HEK293 (cell line): ENCODE measurements around the gene CDADC1.
A peak's percentile ranks its signal among the peaks of the same experiment; 100 is the strongest.

ENCODE experiments used
- CTCF ChIA-PET: fragments of 350-600 bp; formaldehyde crosslinking; extraction: SDS; loops from one replicate; lab custom pipeline; 2021; ENCODE audit warnings: antibody characterized with exemption; lab: Yijun Ruan, JAX
- POLR2A ChIA-PET: fragments of 300-600 bp; formaldehyde crosslinking; extraction: SDS; loops from one replicate; lab custom pipeline; 2020; ENCODE audit warnings: antibody characterized with exemption, inconsistent platforms; lab: Yijun Ruan, JAX
- H3K27ac ChIP-seq: fragments of 200-500 bp; sonication (Bioruptor generic); 2 replicates; pipeline ENCODE4 v1.5.1; 2014; ENCODE audit warnings: low read depth, low read length, control low read depth, inconsistent platforms; ENCODE audit errors: extremely low read depth
- H3K36me3 ChIP-seq, 2 experiments: fragments of 200-500 bp in 1 of 2; sonication (Bioruptor generic) in 1 of 2; 1 replicate in 1 of 2; 2 replicates in 1 of 2; pipeline ENCODE4 v1.5.1; 2014 to 2017; ENCODE audit warnings: inconsistent platforms in 2 of 2, low read length in 2 of 2; ENCODE audit not compliant: control insufficient read depth in 2 of 2, insufficient read depth in 1 of 2
- H3K4me1 ChIP-seq: fragments of 200-500 bp; sonication (Bioruptor generic); 2 replicates; pipeline ENCODE4 v1.5.1; 2014; ENCODE audit warnings: mild to moderate bottlenecking, low read length, inconsistent platforms; ENCODE audit not compliant: control insufficient read depth, insufficient read depth
- H3K4me3 ChIP-seq: 2 replicates; pipeline ENCODE4 v1.5.1; 2011; ENCODE audit warnings: low read depth, mild to moderate bottlenecking, control low read depth, low read length, moderate library complexity
- H3K9me3 ChIP-seq: fragments of 200-500 bp; sonication (Bioruptor generic); 2 replicates; pipeline ENCODE4 v1.5.1; 2014; ENCODE audit warnings: low read depth, low read length, inconsistent platforms; ENCODE audit not compliant: control insufficient read depth, insufficient read depth
- HOXC10 ChIP-seq: sonication (generic); formaldehyde crosslinking; IDR thresholded peaks from 2 replicates; pipeline ENCODE4 v1.8.1; 2023; ENCODE audit warnings: mild to moderate bottlenecking, missing genetic modification reagents
- KLF7 ChIP-seq: fragments of 450-650 bp; formaldehyde crosslinking; IDR thresholded peaks from 2 replicates; pipeline ENCODE4 v1.5.1; 2016; ENCODE audit warnings: missing biosample characterization, missing genetic modification characterization, borderline replicate concordance
- KLF8 ChIP-seq: fragments of 450-650 bp; formaldehyde crosslinking; IDR thresholded peaks from 2 replicates; pipeline ENCODE4 v1.5.1; 2016; ENCODE audit warnings: missing biosample characterization, missing genetic modification characterization
- OSR2 ChIP-seq: fragments of 450-650 bp; formaldehyde crosslinking; IDR thresholded peaks from 2 replicates; pipeline ENCODE4 v1.5.1; 2016; ENCODE audit warnings: missing biosample characterization, missing genetic modification characterization
- ZBTB48 ChIP-seq: fragments of 450-650 bp; formaldehyde crosslinking; IDR thresholded peaks from 2 replicates; pipeline ENCODE4 v1.5.1; 2016; ENCODE audit warnings: missing biosample characterization, missing genetic modification characterization
- ZEB2 ChIP-seq: fragments of 450-650 bp; formaldehyde crosslinking; IDR thresholded peaks from 2 replicates; pipeline ENCODE4 v1.5.1; 2016; ENCODE audit warnings: missing biosample characterization, missing genetic modification characterization
- ZNF121 ChIP-seq: fragments of 450-650 bp; formaldehyde crosslinking; IDR thresholded peaks from 2 replicates; pipeline ENCODE4 v1.5.1; 2016; ENCODE audit warnings: missing biosample characterization, missing genetic modification characterization
- ZNF16 ChIP-seq: fragments of 450-650 bp; formaldehyde crosslinking; IDR thresholded peaks from 2 replicates; pipeline ENCODE4 v1.5.1; 2016; ENCODE audit warnings: low read depth, missing biosample characterization, missing genetic modification characterization
- ZNF175 ChIP-seq: fragments of 450-650 bp; formaldehyde crosslinking; IDR thresholded peaks from 2 replicates; pipeline ENCODE4 v1.5.1; 2016; ENCODE audit warnings: missing biosample characterization, missing genetic modification characterization
- ZNF2 ChIP-seq: fragments of 450-650 bp; formaldehyde crosslinking; IDR thresholded peaks from 2 replicates; pipeline ENCODE4 v1.5.1; 2016; ENCODE audit warnings: missing biosample characterization, missing genetic modification characterization
- ZNF214 ChIP-seq: fragments of 450-650 bp; formaldehyde crosslinking; IDR thresholded peaks from 2 replicates; pipeline ENCODE4 v1.5.1; 2017; ENCODE audit warnings: missing biosample characterization, mild to moderate bottlenecking, missing genetic modification characterization, borderline replicate concordance
- ZNF274 ChIP-seq, 2 experiments: fragments of 200-500 bp in 1 of 2; fragments of 450-650 bp in 1 of 2; sonication (Bioruptor generic) in 1 of 2; formaldehyde crosslinking in 1 of 2; IDR thresholded peaks; 2 replicates each; pipeline versions ENCODE4 v1.5.1 to v1.6.1; 2014 to 2016; ENCODE audit warnings: borderline replicate concordance in 1 of 2, inconsistent platforms in 1 of 2, low read length in 1 of 2, missing biosample characterization in 1 of 2, missing genetic modification characterization in 1 of 2
- ZNF354C ChIP-seq: fragments of 450-650 bp; formaldehyde crosslinking; IDR thresholded peaks from 2 replicates; pipeline ENCODE4 v1.5.1; 2016; ENCODE audit warnings: missing biosample characterization, missing genetic modification characterization, low read depth, borderline replicate concordance
- ZNF426 ChIP-seq: fragments of 450-650 bp; formaldehyde crosslinking; IDR thresholded peaks from 2 replicates; pipeline ENCODE4 v1.5.1; 2017; ENCODE audit warnings: missing biosample characterization, missing genetic modification characterization, mild to moderate bottlenecking, inconsistent platforms, moderate library complexity
- ZNF548 ChIP-seq: fragments of 450-650 bp; formaldehyde crosslinking; IDR thresholded peaks from 2 replicates; pipeline ENCODE4 v1.5.1; 2016; ENCODE audit warnings: missing biosample characterization, missing genetic modification characterization
- ZNF555 ChIP-seq: fragments of 450-650 bp; formaldehyde crosslinking; conservative IDR thresholded peaks from 2 replicates; pipeline ENCODE4 v1.5.1; 2017; ENCODE audit warnings: missing biosample characterization, mild to moderate bottlenecking, missing genetic modification characterization, inconsistent platforms
- ZNF777 ChIP-seq: fragments of 450-650 bp; formaldehyde crosslinking; IDR thresholded peaks from 2 replicates; pipeline ENCODE4 v1.5.1; 2017; ENCODE audit warnings: missing biosample characterization, missing genetic modification characterization, borderline replicate concordance
- ZNF785 ChIP-seq: fragments of 450-650 bp; formaldehyde crosslinking; IDR thresholded peaks from 2 replicates; pipeline ENCODE4 v1.5.1; 2016; ENCODE audit warnings: missing biosample characterization, missing genetic modification characterization
- ZSCAN16 ChIP-seq: fragments of 450-650 bp; formaldehyde crosslinking; IDR thresholded peaks from 2 replicates; pipeline ENCODE4 v1.5.1; 2016; ENCODE audit warnings: missing biosample characterization, missing genetic modification characterization
- TF ChIP-seq, protein P1 (sequence below): fragments of 450-650 bp; formaldehyde crosslinking; IDR thresholded peaks from 2 replicates; pipeline ENCODE4 v1.5.1; 2016; ENCODE audit warnings: missing biosample characterization, missing genetic modification characterization

Gene CDADC1

DNA sequence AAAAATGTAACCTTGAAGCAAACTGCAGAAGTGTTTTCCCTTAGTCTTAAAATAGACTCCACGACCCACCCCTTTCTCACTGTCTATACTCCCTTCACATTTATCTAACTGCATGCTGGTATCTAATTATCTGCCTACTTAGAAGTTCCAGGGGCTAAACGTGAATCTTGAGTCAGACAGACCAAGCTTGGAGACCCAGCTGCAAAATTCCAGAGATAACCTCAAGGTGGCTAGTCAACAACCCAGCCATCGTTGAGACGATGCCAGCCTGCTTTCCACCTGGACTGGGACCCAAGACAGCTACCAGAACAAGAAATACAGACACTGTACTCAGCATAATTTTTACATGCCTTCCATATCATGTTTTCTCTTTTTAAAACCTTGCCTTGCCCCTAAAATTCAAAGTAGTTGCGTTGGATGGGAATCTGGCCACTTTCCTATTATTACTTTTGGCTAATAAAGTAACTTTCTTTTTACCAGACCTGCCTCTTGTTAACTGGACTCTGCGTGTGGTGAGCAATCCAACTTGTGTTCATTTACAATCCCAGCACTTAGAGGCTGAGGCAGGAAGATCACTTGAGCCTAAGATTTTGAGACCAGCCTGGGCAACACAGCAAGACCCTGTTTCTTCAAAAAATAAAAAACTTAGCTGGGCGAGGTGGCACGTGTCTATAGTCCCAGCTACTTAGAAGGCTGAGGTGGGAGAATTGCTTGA lies 82.3 kb downstream of the CDADC1 start:
- Histone ChIP-seq H3K27ac (no peak overlapping the region), H3K4me1 (no peaks in the 10 kb centered on the region), H3K4me3 (no peak overlapping the region), H3K9me3 (no peaks in the 10 kb centered on the region), H3K36me3 (no peaks in the 10 kb centered on the region)
- ChIA-PET CTCF (interaction anchor here (0.5 kb wide), 1 partner anchor 65 kb away, joined by 5 read pairs; no protein-coding TSS in a partner anchor), POLR2A (no interaction called here)
- TF ChIP-seq ZNF16 (tag by site-specific recombination) (no peak), ZNF785 (tag by site-specific recombination) (no peak), ZEB2 (tag by site-specific recombination) (no peak), KLF7 (tag by site-specific recombination) (no peak), KLF8 (tag by site-specific recombination) (no peak), ZNF121 (tag by site-specific recombination) (peak; percentile 69), ZNF175 (no peak)

DNA sequence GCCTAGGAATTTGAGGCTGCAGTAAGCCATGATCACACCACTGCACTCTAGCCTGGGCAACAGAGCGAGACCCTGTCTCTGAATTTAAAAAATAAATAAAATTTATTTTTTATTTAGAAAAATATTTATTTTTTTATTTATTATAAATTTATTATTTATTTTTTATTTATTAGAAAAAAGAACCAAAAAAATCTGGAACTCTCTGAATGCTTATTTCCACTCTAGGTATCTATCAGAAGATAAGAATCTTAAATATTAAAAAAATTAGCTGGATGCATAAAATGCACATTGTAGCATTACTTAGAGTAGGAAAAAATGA lies 82.8 kb downstream of the CDADC1 start:
- Histone ChIP-seq H3K27ac (no peak overlapping the region), H3K9me3 (no peaks in the 10 kb centered on the region), H3K4me1 (no peaks in the 10 kb centered on the region), H3K36me3 (no peaks in the 10 kb centered on the region), H3K4me3 (no peak overlapping the region)
- CTCF ChIA-PET: interaction anchor here (0.5 to 0.6 kb wide), 2 partner anchors 18 to 64 kb away, joined by 3 to 5 read pairs; no protein-coding TSS in a partner anchor
- no peak for TF ChIP-seq ZNF777 (tag by site-specific recombination)
- TF ChIP-seq ZNF555 (tag by site-specific recombination): no peak
- TF ChIP-seq ZNF354C (tag by site-specific recombination): no peak
- TF ChIP-seq, protein P1, sequence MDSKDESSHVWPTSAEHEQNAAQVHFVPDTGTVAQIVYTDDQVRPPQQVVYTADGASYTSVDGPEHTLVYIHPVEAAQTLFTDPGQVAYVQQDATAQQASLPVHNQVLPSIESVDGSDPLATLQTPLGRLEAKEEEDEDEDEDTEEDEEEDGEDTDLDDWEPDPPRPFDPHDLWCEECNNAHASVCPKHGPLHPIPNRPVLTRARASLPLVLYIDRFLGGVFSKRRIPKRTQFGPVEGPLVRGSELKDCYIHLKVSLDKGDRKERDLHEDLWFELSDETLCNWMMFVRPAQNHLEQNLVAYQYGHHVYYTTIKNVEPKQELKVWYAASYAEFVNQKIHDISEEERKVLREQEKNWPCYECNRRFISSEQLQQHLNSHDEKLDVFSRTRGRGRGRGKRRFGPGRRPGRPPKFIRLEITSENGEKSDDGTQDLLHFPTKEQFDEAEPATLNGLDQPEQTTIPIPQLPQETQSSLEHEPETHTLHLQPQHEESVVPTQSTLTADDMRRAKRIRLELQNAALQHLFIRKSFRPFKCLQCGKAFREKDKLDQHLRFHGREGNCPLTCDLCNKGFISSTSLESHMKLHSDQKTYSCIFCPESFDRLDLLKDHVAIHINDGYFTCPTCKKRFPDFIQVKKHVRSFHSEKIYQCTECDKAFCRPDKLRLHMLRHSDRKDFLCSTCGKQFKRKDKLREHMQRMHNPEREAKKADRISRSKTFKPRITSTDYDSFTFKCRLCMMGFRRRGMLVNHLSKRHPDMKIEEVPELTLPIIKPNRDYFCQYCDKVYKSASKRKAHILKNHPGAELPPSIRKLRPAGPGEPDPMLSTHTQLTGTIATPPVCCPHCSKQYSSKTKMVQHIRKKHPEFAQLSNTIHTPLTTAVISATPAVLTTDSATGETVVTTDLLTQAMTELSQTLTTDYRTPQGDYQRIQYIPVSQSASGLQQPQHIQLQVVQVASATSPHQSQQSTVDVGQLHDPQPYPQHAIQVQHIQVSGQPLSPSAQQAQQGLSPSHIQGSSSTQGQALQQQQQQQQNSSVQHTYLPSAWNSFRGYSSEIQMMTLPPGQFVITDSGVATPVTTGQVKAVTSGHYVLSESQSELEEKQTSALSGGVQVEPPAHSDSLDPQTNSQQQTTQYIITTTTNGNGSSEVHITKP (tag by site-specific recombination): no peak
- TF ChIP-seq ZBTB48 (tag by site-specific recombination): no peak
- no peak for TF ChIP-seq ZSCAN16 (tag by site-specific recombination)
- no peak for TF ChIP-seq ZNF274 (IDR thresholded peaks at IDR 0.05; ENCODE audit: low read length)
- TF ChIP-seq ZNF274 (tag by site-specific recombination; IDR thresholded peaks at IDR 0.05; ENCODE audit: borderline replicate concordance): no peak
- no peak for TF ChIP-seq ZNF214
- TF ChIP-seq ZNF2: no peak
- TF ChIP-seq ZNF426 (tag by site-specific recombination): no peak
- TF ChIP-seq ZNF548 (tag by site-specific recombination): no peak
- no peak for TF ChIP-seq OSR2 (tag by site-specific recombination)
- no peak for TF ChIP-seq KLF7 (tag by site-specific recombination)
- no peak for TF ChIP-seq HOXC10 (CRISPR knock-in tag)
- POLR2A ChIA-PET: no interaction called here
